Gastrocnemius medialis (tissue), 4 donors: ENCODE data around the gene ARPC5L.

Source experiments
- CTCF ChIP-seq, 5 experiments: fragments of 450-650 bp in 3 of 5; fragments of 200-600 bp in 2 of 5; sonication (generic) in 2 of 5; IDR thresholded peaks in 4 of 5; conservative IDR thresholded peaks in 1 of 5; 1 replicate in 4 of 5; 2 replicates in 1 of 5; pipeline ENCODE4 v1.5.1; 2016 to 2019; ENCODE audit warnings: antibody characterized with exemption in 5 of 5, mild to moderate bottlenecking in 3 of 5, moderate library complexity in 3 of 5
- POLR2A ChIP-seq, 2 donors: fragments of 450-650 bp; IDR thresholded peaks; one replicate each; pipeline ENCODE4 v1.6.1; 2017; ENCODE audit warnings: antibody characterized with exemption in 2 of 2, mild to moderate bottlenecking in 2 of 2, moderate library complexity in 2 of 2

- no peak for TF ChIP-seq CTCF (IDR thresholded peaks at IDR 0.05 in 4 of 5, conservative IDR thresholded peaks at IDR 0.05 in 1 of 5)
- TF ChIP-seq POLR2A (IDR thresholded peaks at IDR 0.05) = no peak
Observed at GRCh38 chr9:124873664-124874063, 11.7 kb downstream of the ARPC5L start.
